T-helper 9 cell (primary cell): ENCODE data around the gene PERM1.
"Not testable (repeated sequence)": the region's sequence is repeated elsewhere in the genome, so short reads cannot be mapped to it uniquely, and the experiment has no call there.

ENCODE experiments used
- DNase-seq: peaks from one replicate; pipeline ENCODE4 v3.0.0-alpha.2; 2020

Gene PERM1

GRCh38 chr1:964691-965525 lies 17.0 kb downstream of the PERM1 start:
- DNase-seq, result no peak

GRCh38 chr1:963746-964525 lies 18.0 kb downstream of the PERM1 start:
- DNase-seq, result no peak

- no peak for DNase-seq
Observed at GRCh38 chr1:963301-963651, 18.6 kb downstream of the PERM1 start.

GRCh38 chr1:962381-963300 lies 19.3 kb downstream of the PERM1 start:
- no peak for DNase-seq

DNA sequence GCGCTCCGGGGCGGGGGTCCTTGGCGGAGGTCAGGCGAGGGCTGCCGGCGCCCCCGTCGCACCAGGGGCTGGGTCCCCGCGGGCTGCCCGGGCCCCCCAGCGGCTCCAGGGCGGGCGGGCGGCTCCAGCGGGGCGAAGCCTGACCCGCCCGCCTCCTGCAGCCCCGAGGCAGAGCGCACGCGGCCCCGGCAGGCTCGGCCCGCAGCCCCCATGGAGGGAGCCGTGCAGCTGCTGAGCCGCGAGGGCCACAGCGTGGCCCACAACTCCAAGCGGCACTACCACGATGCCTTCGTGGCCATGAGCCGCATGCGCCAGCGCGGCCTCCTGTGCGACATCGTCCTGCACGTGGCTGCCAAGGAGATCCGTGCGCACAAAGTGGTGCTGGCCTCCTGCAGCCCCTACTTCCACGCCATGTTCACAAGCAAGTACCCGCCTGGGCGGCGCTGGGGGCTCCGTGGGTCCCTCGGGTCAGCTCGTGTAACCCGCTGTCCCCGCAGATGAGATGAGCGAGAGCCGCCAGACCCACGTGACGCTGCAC lies 20.7 kb downstream of the PERM1 start:
- no peak for DNase-seq

GRCh38 chr1:960363-961131 lies 21.3 kb downstream of the PERM1 start, which contains the start of gene KLHL17:
KLHL17 (plus strand) TSS chr1:960584; CDS start chr1:960694, 110 bp downstream.
- peak; percentile 75 for DNase-seq

DNA sequence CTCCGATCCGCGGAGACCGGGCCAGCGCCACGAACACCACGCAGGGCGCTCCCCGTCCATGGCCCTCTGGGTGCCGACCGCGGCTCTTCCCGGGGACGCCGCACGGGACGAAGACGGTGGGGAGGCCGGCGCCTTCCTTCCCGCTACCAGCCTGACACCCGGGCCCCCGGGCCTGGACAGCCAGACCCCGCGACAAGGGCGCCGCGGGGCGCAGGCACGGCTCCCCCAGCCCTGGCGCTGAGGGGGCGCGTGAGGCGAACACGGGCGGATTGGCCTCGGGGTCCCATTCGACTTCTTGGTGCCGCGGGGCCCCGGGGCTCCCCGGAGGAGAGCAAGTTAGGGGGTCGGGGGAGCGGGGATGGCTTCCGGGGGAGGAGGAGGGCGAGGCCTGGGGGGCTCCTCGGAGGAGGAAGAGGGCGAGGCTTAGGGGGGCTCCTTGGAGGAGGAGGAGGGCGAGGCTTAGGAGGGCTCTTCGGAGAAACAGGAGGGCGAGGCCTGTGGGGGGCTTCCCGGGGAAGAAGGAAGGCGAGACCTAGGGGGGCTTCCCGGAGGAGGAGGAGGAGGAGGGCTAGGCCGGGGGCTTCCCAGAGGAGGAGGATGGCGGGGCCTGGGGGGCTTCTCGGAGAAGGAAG lies 22.0 kb downstream of the PERM1 start:
- DNase-seq, result no peak

DNA sequence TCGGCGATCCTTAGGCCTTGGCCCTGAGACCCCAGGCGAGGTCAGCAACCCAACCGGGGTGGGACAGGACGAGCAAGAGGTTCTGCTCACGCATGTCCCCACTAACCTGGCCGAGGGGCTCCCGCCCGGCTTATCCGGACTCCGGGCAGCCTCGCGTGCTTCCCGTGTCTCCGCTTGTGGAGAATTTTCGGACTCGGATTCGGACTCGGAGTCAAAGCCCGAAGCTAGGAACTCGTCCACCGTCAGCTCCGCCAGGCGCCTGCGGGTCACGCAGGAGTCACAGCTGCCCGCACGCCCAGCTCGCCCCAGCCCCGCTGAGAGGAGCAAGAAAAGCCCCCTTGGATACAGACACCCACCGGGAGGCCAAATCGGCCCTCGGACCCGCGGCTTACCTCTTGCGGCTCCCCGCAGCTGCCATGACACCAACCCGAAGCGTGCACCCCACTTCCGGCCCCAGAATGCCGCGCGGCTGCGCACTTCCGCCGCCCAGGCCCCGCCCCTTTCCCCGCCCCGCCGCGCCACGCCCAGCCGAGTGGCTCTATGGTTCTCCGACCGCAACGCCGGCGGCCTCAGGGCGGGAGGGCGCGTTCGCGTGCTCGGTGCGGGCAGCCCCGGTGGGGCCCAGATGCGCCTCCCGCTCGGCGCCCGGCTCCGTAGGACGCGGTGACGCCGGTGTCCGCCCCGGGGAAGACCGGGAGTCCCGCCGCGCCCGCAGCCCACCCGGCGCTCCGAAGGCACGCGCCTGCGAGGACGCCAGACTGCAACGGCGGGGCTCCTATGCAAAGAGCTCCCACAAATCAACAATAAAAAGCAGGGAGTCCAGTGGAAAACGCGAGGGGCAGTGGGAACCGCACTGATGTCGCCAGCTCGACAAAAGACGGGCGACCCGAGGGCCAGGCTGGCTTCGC lies 22.8 kb downstream of the PERM1 start, which contains the start of gene NOC2L:
TSS of gene NOC2L (minus strand) at position 434 of the 908 bp plus-strand sequence. CDS start at position 418, 16 bp downstream.
- peak; percentile 98 for DNase-seq

- no peak for DNase-seq
Observed at GRCh38 chr1:956636-957035, 25.3 kb downstream of the PERM1 start.

DNA sequence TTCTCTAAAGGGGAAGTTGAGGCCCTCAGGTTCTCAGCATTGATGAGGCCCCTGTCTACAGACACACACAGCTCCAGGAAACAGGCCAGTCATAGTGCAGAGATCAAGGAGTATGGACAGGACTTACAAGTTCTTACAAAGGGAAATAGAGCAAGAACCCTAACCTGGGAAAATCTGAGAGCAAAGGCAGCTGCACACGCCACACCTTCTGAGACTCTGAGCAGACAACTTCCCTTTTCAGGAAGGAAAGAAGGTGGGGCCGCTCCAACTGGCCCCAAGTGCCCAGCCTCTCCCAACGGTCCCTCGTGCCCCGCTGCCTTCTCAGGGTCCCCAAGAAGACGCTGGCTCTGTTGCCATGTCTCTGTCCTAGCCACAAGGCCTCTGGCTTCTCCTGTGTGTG lies 26.4 kb downstream of the PERM1 start:
- DNase-seq, result no peak

GRCh38 chr1:954927-955326 lies 27.0 kb downstream of the PERM1 start:
- no peak for DNase-seq

DNA sequence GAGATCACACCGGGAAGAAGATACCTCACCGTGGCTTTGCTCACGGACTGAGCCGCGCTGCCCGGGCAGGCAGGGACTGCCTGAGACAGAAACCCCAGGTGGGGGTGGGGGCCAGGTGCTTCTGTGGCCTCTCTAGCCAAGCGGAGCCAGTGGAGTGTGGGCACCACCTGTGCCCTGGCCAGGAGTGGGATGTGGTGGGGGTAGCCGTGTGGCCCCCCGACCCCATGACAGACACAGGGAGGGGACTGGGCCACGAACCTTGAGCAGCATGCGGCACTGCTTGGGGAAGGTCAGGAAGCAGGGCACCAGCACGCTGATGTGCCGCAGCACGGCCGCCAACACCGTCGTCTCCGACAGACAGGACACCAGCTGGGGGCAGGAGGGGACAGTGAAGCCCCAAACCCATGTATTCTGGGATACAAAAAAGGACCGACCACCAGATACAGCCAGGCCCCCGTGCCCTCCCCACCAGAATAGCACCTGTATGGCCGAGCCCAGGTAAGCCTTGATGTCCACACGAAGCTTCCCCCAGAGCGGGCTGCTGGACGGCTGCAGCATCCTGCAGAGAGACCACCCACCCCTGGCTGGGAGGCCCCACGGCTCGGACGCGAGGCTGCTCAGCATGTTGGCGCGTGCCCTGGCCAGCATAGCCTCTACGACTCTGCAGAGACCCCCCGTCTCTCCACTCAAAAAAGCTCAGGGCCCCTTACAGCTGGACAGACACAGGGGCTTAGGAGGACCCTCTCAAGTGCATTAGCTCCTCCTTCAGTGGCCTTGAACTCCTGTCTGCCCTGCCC lies 28.2 kb downstream of the PERM1 start:
- no peak for DNase-seq

- no peak for DNase-seq
Observed at GRCh38 chr1:952603-953002, 29.3 kb downstream of the PERM1 start.

DNA sequence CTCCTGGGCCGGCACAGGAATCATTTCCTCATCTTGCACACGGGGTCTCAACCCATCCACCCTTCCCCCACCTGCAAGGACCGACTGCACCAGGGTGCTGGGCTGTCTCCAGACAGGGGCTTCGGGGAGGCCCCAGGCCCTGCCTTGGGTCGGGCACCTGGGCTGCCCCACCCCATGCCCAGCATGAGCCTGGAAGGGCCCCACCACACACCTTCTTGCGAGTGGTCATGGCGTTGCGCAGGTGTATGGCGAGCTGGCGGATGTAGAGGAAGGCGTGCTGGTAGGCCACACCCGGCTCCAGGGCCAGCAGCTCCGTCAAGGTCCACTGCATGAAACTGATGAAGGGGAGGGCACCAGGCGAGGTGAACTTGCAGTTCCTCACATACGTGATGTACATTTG lies 29.7 kb downstream of the PERM1 start:
- no peak for DNase-seq

DNA sequence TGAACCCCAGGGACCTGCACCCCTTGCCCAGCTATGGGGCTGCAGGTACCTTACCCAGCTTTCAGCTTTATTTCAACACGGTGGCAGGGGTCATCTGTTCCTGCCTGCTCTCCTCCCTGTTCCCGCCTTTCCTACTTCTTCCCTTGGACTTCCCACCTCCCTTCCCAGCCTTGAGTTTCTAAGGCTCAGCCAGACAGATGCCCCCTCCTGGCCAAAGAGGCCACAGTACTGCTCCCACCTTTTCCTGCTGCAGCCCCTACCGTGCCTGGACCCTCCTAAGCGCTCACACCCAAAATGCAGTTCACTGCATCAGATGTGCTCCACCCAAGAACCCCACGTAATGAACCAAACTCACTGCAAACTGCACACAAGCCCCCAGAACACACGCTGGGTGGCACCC lies 30.5 kb downstream of the PERM1 start:
- DNase-seq, result no peak

GRCh38 chr1:950881-951280 lies 31.0 kb downstream of the PERM1 start:
- DNase-seq, result no peak

DNA sequence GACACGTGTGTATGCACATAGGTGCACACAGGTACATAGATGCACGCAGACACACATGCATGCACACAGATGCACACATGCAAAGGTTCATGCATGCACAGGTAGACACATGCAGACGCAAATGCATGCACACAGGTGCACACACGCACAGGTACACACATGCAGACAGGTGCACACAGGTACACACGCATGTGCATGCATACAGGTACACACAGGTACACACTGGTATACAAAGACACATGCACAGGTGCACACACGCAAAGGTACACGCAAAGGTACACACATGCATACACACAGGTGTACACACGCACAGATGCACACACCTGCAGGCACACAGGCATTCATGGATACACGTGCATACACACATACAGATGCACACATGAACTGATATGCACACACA lies 31.6 kb downstream of the PERM1 start:
- DNase-seq, result no peak

DNA sequence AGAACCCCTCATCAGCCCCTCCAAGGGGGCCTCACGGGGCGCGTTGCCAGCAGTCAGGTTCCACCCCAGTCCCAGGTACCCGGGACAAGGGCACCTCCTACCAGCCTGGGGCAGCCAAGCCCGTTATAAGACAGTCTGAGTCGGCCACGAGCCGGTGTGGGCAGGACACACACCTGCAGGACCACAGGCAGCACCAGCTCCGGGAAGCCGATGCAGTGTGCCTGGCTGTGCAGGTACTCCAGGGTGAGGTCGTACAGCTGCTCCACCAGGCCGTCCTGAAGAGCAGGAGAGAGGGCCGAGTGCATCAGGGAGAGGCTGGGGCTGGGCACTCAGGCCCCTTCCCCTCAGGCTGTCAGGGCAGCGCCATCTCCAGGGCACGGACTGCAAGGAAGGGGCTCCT lies 33.9 kb downstream of the PERM1 start:
- DNase-seq, result no peak

GRCh38 chr1:946811-947210 lies 35.1 kb downstream of the PERM1 start:
- not testable (repeated sequence) for DNase-seq
